CD14-positive monocyte (primary cell): ENCODE results near the gene IQGAP2. TPM values are rescaled to one million over a fixed set of nuclear protein-coding genes. Genes with fewer than 3 reads are reported as not detected.

Experiments
- DNase-seq, 3 donors: peaks; one replicate each; pipeline ENCODE4 v3.0.0-alpha.2; 2011 to 2022
- H2AFZ ChIP-seq: 2 replicates; pipeline ENCODE4 v1.6.0; 2012; ENCODE audit warnings: mild to moderate bottlenecking, low read depth, low read length, inconsistent platforms; ENCODE audit not compliant: insufficient read depth, poor library complexity, severe bottlenecking
- H3K27ac ChIP-seq, 2 donors: 1 replicate in 1 of 2; 2 replicates in 1 of 2; pipeline ENCODE4 v1.5.1; 2012 to 2013; ENCODE audit warnings: low read length in 2 of 2, control low read depth in 1 of 2, inconsistent platforms in 1 of 2, low read depth in 1 of 2, mild to moderate bottlenecking in 1 of 2
- H3K27me3 ChIP-seq, 2 donors: one replicate each; pipeline versions ENCODE4 v1.6.0 to v1.6.1; 2011 to 2013; ENCODE audit warnings: low read length in 2 of 2; ENCODE audit not compliant: control insufficient read depth in 2 of 2, insufficient read depth in 2 of 2
- H3K36me3 ChIP-seq, 2 donors: replicated peaks in 1 of 2; 1 replicate in 1 of 2; 2 replicates in 1 of 2; pipeline versions ENCODE4 v1.5.1 to v1.6.1; 2012 to 2013; ENCODE audit warnings: low read length in 2 of 2, control low read depth in 1 of 2, inconsistent platforms in 1 of 2, mild to moderate bottlenecking in 1 of 2; ENCODE audit not compliant: insufficient read depth in 2 of 2, control insufficient read depth in 1 of 2
- H3K4me1 ChIP-seq, 2 donors: 1 replicate in 1 of 2; 2 replicates in 1 of 2; pipeline versions ENCODE4 v1.5.1 to v1.6.1; 2012 to 2013; ENCODE audit warnings: low read length in 2 of 2, control low read depth in 1 of 2, inconsistent platforms in 1 of 2, mild to moderate bottlenecking in 1 of 2, moderate library complexity in 1 of 2; ENCODE audit not compliant: insufficient read depth in 2 of 2, control insufficient read depth in 1 of 2
- H3K4me2 ChIP-seq: replicated peaks from 2 replicates; pipeline ENCODE3; 2012; ENCODE audit warnings: low read length, moderate library complexity, mild to moderate bottlenecking; ENCODE audit not compliant: poor library complexity, severe bottlenecking; ENCODE audit errors: extremely low read depth
- H3K4me3 ChIP-seq, 3 experiments: fragments of 200-600 bp in 1 of 3; sonication (generic) in 1 of 3; replicated peaks in 1 of 3; 1 replicate in 2 of 3; 2 replicates in 1 of 3; pipeline ENCODE4 v1.5.1; 2011 to 2013; ENCODE audit warnings: low read length in 3 of 3, mild to moderate bottlenecking in 3 of 3, control low read depth in 2 of 3, low read depth in 2 of 3, inconsistent platforms in 1 of 3, moderate library complexity in 1 of 3
- H3K79me2 ChIP-seq: 2 replicates; pipeline ENCODE4 v1.6.0; 2012; ENCODE audit warnings: mild to moderate bottlenecking, control low read depth, inconsistent platforms, low read length, moderate library complexity; ENCODE audit not compliant: insufficient read depth
- H3K9ac ChIP-seq: 2 replicates; pipeline ENCODE4 v1.6.0; 2017; ENCODE audit warnings: low read length, mild to moderate bottlenecking; ENCODE audit not compliant: insufficient read depth, poor library complexity, severe bottlenecking
- H3K9me3 ChIP-seq, 2 donors: replicated peaks in 1 of 2; 1 replicate in 1 of 2; 2 replicates in 1 of 2; pipeline versions ENCODE4 v1.5.1 to v1.6.1; 2012 to 2013; ENCODE audit warnings: low read length in 2 of 2, control low read depth in 1 of 2; ENCODE audit not compliant: control insufficient read depth in 1 of 2, insufficient read depth in 1 of 2
- H4K20me1 ChIP-seq: 2 replicates; pipeline ENCODE4 v1.6.0; 2012; ENCODE audit warnings: mild to moderate bottlenecking, low read length, control low read depth, moderate library complexity; ENCODE audit not compliant: insufficient read depth
- H3K27ac Mint-ChIP-seq, 7 donors: one replicate each; pipeline ENCODE4 v1.8.0; 2020; ENCODE audit warnings: mild to moderate bottlenecking in 7 of 7, mixed read lengths in 7 of 7, moderate library complexity in 6 of 7, inconsistent platforms in 2 of 7
- H3K27me3 Mint-ChIP-seq, 3 donors: one replicate each; pipeline ENCODE4 v1.8.0; 2021 to 2022; ENCODE audit warnings: low read depth in 3 of 3, mild to moderate bottlenecking in 3 of 3, mixed read lengths in 3 of 3, moderate library complexity in 3 of 3, inconsistent platforms in 1 of 3
- H3K36me3 Mint-ChIP-seq, 2 donors: one replicate each; pipeline ENCODE4 v1.8.0; 2020; ENCODE audit warnings: mixed read lengths in 2 of 2, inconsistent platforms in 1 of 2, mild to moderate bottlenecking in 1 of 2
- H3K4me1 Mint-ChIP-seq: one replicate; pipeline ENCODE4 v1.8.0; 2020; ENCODE audit warnings: mild to moderate bottlenecking, mixed read lengths
- H3K4me3 Mint-ChIP-seq, 2 donors: one replicate each; pipeline ENCODE4 v1.8.0; 2020; ENCODE audit warnings: mild to moderate bottlenecking in 2 of 2, mixed read lengths in 2 of 2, moderate library complexity in 1 of 2
- H3K9me3 Mint-ChIP-seq, 7 donors: one replicate each; pipeline ENCODE4 v1.8.0; 2020 to 2022; ENCODE audit warnings: mixed read lengths in 7 of 7, mild to moderate bottlenecking in 6 of 7, moderate library complexity in 6 of 7, inconsistent platforms in 2 of 7
- WGBS: methylation state at CpG from one replicate; pipeline ENCODE4 v1.1.5; 2013; ENCODE audit warnings: missing lambda C conversion rate; ENCODE audit not compliant: insufficient coverage; 5-methylcytosine and 5-hydroxymethylcytosine counted together
- intact Hi-C, 2 donors: fragments of 100-400 bp; cut with micrococcal nuclease; formaldehyde crosslinking; loops; one replicate each; pipeline versions ENCODE4 v1.15.0 to v1.15.1; 2023
- polyA plus RNA-seq, 3 donors: library from polyadenylated mRNA; depleted of rRNA in 1 of 3; unstranded in 2 of 3; stranded (reverse) in 1 of 3; fragments of 300-500 nt in 2 of 3; fragments of >200 nt in 1 of 3; fragmentation: Illumina TruSeq in 2 of 3; gene quantifications; 1 replicate in 2 of 3; 2 replicates in 1 of 3; pipeline ENCODE4 v1.2.3, GENCODE V29; 2012 to 2021
- TF ChIP-seq, protein P1 (sequence below): fragments of 200-600 bp; IDR thresholded peaks from one replicate; pipeline ENCODE4 v1.8.0; 2022; ENCODE audit warnings: antibody characterized with exemption, mild to moderate bottlenecking

IQGAP2 gene
- polyA plus RNA-seq, 3 donors: 21.4 to 50.9 (median 35.4) TPM

DNA sequence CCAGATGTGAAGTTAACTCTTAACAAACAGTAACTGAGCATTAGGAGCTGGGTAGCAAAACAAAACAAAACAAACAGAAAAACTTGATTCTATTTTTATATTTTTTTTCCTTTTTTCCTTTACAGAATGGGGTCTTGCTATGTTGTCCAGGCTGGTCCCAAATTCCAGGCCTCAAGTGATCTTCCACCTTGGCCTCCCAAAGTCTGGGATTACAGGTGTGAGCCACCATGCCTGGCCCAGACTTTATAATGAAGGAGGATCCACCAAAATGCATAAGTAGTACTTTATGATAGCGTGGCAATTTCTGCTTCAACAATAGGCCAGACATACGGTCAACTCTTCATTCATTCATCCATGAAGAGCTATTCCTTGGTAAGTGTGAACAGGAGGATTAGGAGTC is 5.9 kb upstream of the IQGAP2 start:
- Histone ChIP-seq H3K27ac (no peak overlapping the region), H3K9me3 (no peaks in the 10 kb centered on the region), H3K4me1 (peaks cover 16 to 27% of the 10 kb centered on the region in 2 donors), H3K27me3 (no peaks in the 10 kb centered on the region), H4K20me1 (no peaks in the 10 kb centered on the region), H3K4me3 (no peak overlapping the region), H2AFZ (no peak overlapping the region), H3K79me2 (no peaks in the 10 kb centered on the region), H3K4me2 (no peak overlapping the region), H3K36me3 (no peaks in the 10 kb centered on the region), H3K9ac (no peak overlapping the region)
- Mint-ChIP-seq H3K36me3 (no peaks in the 10 kb centered on the region), H3K4me1 (peaks cover 25% of the 10 kb centered on the region), H3K9me3 (no peaks in the 10 kb centered on the region), H3K4me3 (no peak overlapping the region), H3K27me3 (peaks cover 0 to 5% (median 0%) of the 10 kb centered on the region in 3 donors), H3K27ac (no peak overlapping the region)
- DNase-seq: no peak
- no CpG with 5 or more reads among the region's 2 CpGs for WGBS
- TF ChIP-seq, protein P1, sequence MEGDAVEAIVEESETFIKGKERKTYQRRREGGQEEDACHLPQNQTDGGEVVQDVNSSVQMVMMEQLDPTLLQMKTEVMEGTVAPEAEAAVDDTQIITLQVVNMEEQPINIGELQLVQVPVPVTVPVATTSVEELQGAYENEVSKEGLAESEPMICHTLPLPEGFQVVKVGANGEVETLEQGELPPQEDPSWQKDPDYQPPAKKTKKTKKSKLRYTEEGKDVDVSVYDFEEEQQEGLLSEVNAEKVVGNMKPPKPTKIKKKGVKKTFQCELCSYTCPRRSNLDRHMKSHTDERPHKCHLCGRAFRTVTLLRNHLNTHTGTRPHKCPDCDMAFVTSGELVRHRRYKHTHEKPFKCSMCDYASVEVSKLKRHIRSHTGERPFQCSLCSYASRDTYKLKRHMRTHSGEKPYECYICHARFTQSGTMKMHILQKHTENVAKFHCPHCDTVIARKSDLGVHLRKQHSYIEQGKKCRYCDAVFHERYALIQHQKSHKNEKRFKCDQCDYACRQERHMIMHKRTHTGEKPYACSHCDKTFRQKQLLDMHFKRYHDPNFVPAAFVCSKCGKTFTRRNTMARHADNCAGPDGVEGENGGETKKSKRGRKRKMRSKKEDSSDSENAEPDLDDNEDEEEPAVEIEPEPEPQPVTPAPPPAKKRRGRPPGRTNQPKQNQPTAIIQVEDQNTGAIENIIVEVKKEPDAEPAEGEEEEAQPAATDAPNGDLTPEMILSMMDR: no peak
- intact Hi-C loops: no loop called here

DNA sequence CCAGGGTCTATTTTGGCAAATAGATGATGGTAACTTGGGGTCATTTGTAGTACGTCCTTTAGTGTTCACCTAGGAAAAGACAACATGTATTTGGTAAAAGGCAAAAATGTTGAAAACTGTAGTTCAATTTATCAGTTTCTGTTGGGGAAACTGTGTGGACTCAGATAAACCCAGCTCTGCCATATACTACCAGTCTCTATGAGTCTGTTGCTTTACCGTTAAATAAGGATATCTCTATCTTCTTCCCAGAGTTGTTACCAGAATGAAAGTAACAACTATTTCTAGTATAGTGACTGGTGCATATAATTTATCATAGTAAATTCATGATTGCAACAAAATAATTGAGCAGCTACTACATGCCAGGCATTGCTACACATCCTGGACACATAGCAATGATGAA is 3.8 kb upstream of the IQGAP2 start:
- no peak overlapping the region for H3K27ac Mint-ChIP-seq
- no peaks in the 10 kb centered on the region for H3K9me3 ChIP-seq
- peaks cover 0 to 3% (median 0%) of the 10 kb centered on the region in 7 donors for H3K9me3 Mint-ChIP-seq
- no peaks in the 10 kb centered on the region for H3K36me3 ChIP-seq
- no peaks in the 10 kb centered on the region for H3K27me3 ChIP-seq
- H3K79me2 ChIP-seq: peaks cover 12% of the 10 kb centered on the region
- H4K20me1 ChIP-seq: peaks cover 4% of the 10 kb centered on the region
- no peak overlapping the region for H3K4me3 Mint-ChIP-seq
- DNase-seq: no peak
- H3K4me1 Mint-ChIP-seq: peaks cover 23% of the 10 kb centered on the region
- no CpG with 5 or more reads among the region's 2 CpGs for WGBS
- intact Hi-C loops: no loop called here
- H2AFZ ChIP-seq: no peak overlapping the region
- H3K27ac ChIP-seq: no peak overlapping the region
- H3K9ac ChIP-seq: no peak overlapping the region
- TF ChIP-seq, protein P1: no peak
- no peak overlapping the region for H3K4me2 ChIP-seq
- peaks cover 0 to 5% (median 0%) of the 10 kb centered on the region in 3 donors for H3K27me3 Mint-ChIP-seq
- H3K4me3 ChIP-seq: no peak overlapping the region
- no peaks in the 10 kb centered on the region for H3K36me3 Mint-ChIP-seq
- peaks cover 18 to 31% of the 10 kb centered on the region in 2 donors for H3K4me1 ChIP-seq
